ENCODE data around the gene OLFM2. TPM values are rescaled to one million over a fixed set of nuclear protein-coding genes. Genes with fewer than 3 reads are reported as not detected.

OLFM2 gene
- total and polyA plus RNA-seq, 9 of the 15 experiments (the other 6 are each of a cell fraction or from before 2014, with no cell fraction given) = 0.10 to 0.33 (median 0.23) TPM; not detected in 4

DNA sequence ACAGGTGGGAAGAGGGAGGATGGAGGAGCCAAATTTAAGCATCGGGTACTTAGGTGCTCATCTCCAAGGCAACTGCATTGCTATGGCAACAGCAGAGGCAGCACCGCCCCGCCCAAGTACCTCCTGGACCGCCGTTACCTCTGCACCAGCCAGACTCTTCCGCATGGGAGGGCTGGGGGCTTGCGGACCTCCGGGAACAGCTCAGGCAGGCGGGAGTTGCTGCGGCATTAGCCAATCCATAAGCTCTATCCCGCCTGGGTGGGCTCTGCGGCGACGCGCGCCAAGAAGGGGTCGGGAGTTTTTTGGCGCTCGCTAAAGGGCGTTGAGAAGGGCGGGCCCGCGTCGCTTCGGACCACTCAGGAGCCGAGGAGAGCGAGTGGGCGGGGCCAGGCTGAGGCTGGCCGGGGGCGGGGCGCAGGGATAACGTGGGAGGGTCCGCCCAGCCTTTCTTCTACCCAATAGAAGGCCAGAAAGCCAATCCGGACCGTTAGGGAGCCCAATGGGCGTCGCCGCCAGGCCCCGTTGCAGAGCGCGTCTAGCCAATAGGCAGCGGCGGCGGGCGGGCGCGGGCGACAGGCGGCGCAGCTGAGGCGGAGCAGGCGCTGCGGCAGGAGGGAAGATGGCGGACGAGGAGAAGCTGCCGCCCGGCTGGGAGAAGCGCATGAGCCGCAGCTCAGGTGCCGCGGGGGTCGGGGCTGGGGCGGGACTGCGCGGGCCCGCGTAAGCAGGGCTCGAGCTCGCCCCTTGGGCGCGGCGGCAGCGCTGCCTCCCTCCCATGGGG, 101.4 kb downstream of the OLFM2 start, which contains the start of gene PIN1 (continued):
- TF ChIP-seq, protein P1, sequence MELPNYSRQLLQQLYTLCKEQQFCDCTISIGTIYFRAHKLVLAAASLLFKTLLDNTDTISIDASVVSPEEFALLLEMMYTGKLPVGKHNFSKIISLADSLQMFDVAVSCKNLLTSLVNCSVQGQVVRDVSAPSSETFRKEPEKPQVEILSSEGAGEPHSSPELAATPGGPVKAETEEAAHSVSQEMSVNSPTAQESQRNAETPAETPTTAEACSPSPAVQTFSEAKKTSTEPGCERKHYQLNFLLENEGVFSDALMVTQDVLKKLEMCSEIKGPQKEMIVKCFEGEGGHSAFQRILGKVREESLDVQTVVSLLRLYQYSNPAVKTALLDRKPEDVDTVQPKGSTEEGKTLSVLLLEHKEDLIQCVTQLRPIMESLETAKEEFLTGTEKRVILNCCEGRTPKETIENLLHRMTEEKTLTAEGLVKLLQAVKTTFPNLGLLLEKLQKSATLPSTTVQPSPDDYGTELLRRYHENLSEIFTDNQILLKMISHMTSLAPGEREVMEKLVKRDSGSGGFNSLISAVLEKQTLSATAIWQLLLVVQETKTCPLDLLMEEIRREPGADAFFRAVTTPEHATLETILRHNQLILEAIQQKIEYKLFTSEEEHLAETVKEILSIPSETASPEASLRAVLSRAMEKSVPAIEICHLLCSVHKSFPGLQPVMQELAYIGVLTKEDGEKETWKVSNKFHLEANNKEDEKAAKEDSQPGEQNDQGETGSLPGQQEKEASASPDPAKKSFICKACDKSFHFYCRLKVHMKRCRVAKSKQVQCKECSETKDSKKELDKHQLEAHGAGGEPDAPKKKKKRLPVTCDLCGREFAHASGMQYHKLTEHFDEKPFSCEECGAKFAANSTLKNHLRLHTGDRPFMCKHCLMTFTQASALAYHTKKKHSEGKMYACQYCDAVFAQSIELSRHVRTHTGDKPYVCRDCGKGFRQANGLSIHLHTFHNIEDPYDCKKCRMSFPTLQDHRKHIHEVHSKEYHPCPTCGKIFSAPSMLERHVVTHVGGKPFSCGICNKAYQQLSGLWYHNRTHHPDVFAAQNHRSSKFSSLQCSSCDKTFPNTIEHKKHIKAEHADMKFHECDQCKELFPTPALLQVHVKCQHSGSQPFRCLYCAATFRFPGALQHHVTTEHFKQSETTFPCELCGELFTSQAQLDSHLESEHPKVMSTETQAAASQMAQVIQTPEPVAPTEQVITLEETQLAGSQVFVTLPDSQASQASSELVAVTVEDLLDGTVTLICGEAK (IDR thresholded peaks at IDR 0.05) = peak; percentile 78
- TF ChIP-seq, protein P1 (CRISPR knock-in tag; IDR thresholded peaks at IDR 0.05) = no peak
- 0 out of 2 replicates have a peak, but pooled peaks have one; percentile 56 for TF ChIP-seq ZNF431 (CRISPR knock-in tag; IDR thresholded peaks at IDR 0.05)
- no peak for TF ChIP-seq WHSC1 (IDR thresholded peaks at IDR 0.05; ENCODE audit: low read length)
- no peak for TF ChIP-seq BRCA1 (IDR thresholded peaks at IDR 0.05)
- no peak for TF ChIP-seq BRCA1 (CRISPR knock-in tag; IDR thresholded peaks at IDR 0.05)
- 0 out of 2 replicates have a peak, but pooled peaks have one; percentile 44 for TF ChIP-seq ZNF143 (CRISPR knock-in tag; IDR thresholded peaks at IDR 0.05)
- no peak for TF ChIP-seq ZNF124 (CRISPR knock-in tag; IDR thresholded peaks at IDR 0.05)
- no peak for TF ChIP-seq GATAD2B (IDR thresholded peaks at IDR 0.05; ENCODE audit: borderline replicate concordance)
- TF ChIP-seq, protein P2, sequence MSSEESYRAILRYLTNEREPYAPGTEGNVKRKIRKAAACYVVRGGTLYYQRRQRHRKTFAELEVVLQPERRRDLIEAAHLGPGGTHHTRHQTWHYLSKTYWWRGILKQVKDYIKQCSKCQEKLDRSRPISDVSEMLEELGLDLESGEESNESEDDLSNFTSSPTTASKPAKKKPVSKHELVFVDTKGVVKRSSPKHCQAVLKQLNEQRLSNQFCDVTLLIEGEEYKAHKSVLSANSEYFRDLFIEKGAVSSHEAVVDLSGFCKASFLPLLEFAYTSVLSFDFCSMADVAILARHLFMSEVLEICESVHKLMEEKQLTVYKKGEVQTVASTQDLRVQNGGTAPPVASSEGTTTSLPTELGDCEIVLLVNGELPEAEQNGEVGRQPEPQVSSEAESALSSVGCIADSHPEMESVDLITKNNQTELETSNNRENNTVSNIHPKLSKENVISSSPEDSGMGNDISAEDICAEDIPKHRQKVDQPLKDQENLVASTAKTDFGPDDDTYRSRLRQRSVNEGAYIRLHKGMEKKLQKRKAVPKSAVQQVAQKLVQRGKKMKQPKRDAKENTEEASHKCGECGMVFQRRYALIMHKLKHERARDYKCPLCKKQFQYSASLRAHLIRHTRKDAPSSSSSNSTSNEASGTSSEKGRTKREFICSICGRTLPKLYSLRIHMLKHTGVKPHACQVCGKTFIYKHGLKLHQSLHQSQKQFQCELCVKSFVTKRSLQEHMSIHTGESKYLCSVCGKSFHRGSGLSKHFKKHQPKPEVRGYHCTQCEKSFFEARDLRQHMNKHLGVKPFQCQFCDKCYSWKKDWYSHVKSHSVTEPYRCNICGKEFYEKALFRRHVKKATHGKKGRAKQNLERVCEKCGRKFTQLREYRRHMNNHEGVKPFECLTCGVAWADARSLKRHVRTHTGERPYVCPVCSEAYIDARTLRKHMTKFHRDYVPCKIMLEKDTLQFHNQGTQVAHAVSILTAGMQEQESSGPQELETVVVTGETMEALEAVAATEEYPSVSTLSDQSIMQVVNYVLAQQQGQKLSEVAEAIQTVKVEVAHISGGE (CRISPR knock-in tag; IDR thresholded peaks at IDR 0.05) = no peak
- no peak for TF ChIP-seq SOX6 (IDR thresholded peaks at IDR 0.05)
- peak; percentile 39; the same call in 1 of the 2 replicates for TF ChIP-seq NR2C2 (CRISPR knock-in tag; IDR thresholded peaks at IDR 0.05)
- TF ChIP-seq NR2C2 (tag; IDR thresholded peaks at IDR 0.05) = peak; percentile 50; the same call in 1 of the 2 replicates
- TF ChIP-seq RBBP5 (IDR thresholded peaks at IDR 0.05; ENCODE audit: borderline replicate concordance, insufficient read depth, low read length, poor library complexity, severe bottlenecking) = peak; percentile 90
- TF ChIP-seq SIN3A (IDR thresholded peaks at IDR 0.05; ENCODE audit: borderline replicate concordance in 2 of 2, control insufficient read depth in 1 of 2, low read depth in 2 of 2, low read length in 2 of 2) = peak in 1 of 2 experiments; percentile 55; a peak in 2 of 4 replicates
